ENCODE results near the gene NRGN.

Gene NRGN

GRCh38 chr11:124796312-124796711 lies 56.6 kb downstream of the NRGN start:
- no peak for DNase-seq
